M059J (cell line): Measurements from ENCODE around the gene AUTS2. TPM values are rescaled to one million over a fixed set of nuclear protein-coding genes. Genes with fewer than 3 reads are reported as not detected.
A peak's percentile ranks its signal among the peaks of the same experiment; 100 is the strongest.

Source experiments
- DNase-seq: peaks from one replicate; pipeline ENCODE4 v3.0.0-alpha.2; 2012; ENCODE audit warnings: low read depth
- total RNA-seq: library from RNA; depleted of rRNA; stranded (reverse); fragments of >200 nt; shearing (Covaris generic); gene quantifications from 2 replicates; pipeline ENCODE4 v1.2.3, GENCODE V29; 2014

The AUTS2 gene
- total RNA-seq, 1 experiment from 2014 or later = 6.9 TPM

- DNase-seq = no peak
Measured at GRCh38 chr7:70031245-70031644, 433.0 kb downstream of the AUTS2 start.

- DNase-seq = no peak
Measured at GRCh38 chr7:70032649-70033048, 434.4 kb downstream of the AUTS2 start.

DNA sequence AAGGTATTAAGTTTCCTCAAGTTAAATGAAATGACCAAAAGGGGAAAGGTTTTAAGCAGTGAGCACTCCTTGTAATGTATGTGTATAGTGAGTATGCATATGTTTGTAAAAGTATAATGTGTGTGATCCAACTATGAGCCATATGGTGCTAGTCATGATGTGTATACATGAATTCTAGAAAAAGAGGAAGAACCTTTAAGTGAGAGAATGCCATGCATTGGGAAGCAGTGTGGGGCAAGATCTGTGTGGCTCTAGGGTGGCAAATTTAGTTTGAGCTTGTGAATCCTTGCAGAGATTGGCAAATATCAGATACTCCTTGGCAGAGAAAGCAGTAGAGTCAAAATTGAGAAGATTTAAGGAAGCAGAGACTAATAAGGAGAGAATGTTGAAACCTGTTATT, 435.0 kb downstream of the AUTS2 start:
- DNase-seq = no peak

- no peak for DNase-seq
Measured at GRCh38 chr7:70034999-70035398, 436.7 kb downstream of the AUTS2 start.

GRCh38 chr7:70035519-70035918, 437.2 kb downstream of the AUTS2 start:
- no peak for DNase-seq

DNA sequence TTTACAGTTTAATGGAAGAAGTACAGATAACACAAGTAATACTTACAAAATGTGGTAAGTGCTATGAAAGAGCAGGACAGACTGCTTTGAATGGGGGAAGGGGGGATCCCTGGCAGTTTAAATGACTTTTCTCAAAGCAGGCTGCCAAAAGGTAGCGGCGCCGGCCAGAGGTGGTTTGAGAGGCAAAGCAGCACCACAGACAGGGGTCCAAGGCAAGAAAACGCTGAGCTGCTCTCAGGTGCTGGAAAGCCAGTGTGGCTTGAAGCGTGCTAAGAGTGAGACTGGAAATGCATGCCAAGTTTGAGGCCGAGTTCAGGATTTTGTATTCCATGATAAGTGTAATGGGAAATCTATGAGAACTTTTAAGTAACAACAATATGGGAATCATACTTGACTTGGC, 437.7 kb downstream of the AUTS2 start:
- no peak for DNase-seq

- DNase-seq = no peak
Measured at GRCh38 chr7:70036695-70037094, 438.4 kb downstream of the AUTS2 start.

GRCh38 chr7:70037171-70037933, 439.1 kb downstream of the AUTS2 start:
- DNase-seq = no peak

GRCh38 chr7:70040051-70040450, 441.8 kb downstream of the AUTS2 start:
- DNase-seq = no peak

- peak; percentile 24 for DNase-seq
Measured at GRCh38 chr7:70040970-70041766, 442.9 kb downstream of the AUTS2 start.

DNA sequence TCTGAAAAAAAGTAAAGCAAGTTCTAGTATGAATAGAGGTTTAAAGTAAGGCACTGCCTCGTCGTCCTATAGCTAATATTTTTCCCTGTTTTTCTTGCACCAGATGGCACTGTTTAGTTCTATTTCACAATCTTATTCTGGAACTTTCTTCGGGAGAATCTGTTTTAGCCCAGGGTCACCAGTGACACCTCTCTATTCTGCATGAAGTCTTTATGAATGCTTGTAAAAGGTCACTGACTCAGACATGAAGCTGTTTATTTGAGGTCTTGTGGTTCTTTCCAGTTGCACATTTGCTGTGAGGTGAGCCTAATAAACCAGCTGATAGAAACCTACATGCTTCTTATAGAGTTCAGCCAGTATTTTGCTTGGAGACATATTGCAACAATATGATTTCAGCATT, 444.3 kb downstream of the AUTS2 start:
- DNase-seq = peak; percentile 75

GRCh38 chr7:70043015-70043538, 444.8 kb downstream of the AUTS2 start:
- no peak for DNase-seq

DNA sequence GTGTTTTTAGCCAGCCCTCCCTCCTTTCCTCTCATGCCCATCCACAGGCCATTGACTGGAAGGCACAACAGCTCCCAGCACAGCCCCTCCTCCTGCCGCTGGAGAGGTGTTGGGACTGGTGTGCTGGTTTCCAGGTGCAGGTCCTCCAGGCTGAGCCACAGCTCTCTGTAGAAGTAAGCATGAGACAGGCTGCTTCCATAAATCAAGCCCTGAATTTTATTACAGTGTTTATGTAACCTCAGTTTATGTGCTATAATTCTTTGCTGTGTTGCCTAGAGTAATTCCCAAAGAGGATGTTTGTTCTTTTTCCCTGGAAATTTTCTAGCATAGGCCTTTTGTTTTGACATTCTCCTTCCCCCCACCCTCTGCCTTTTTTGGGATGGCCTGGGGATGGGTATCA, 445.8 kb downstream of the AUTS2 start:
- peak; percentile 51 for DNase-seq

DNA sequence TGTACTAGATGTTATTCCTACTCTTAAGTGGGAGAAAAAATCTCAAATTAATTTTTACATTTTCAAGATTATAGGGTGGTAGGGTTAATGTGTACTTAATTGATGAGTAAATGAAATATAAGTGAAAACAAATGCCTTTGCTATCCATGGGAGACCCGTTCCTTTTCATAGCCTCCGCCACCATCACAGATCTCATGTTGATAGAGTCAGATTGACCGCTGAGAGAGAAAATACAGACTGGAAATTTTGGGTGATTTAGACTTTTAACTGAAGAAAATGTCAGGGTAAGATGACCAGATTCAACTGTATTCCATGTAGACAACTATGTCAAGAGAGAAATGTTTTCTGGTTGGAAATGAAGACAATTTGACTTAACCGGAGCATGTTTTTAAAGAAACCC, 446.2 kb downstream of the AUTS2 start:
- no peak for DNase-seq

- no peak for DNase-seq
Measured at GRCh38 chr7:70044981-70045380, 446.7 kb downstream of the AUTS2 start.

- no peak for DNase-seq
Measured at GRCh38 chr7:70047384-70047783, 449.1 kb downstream of the AUTS2 start.

GRCh38 chr7:70047891-70048448, 449.7 kb downstream of the AUTS2 start:
- no peak for DNase-seq

- peak; percentile 28 for DNase-seq
Measured at GRCh38 chr7:70051726-70052125, 453.5 kb downstream of the AUTS2 start.

DNA sequence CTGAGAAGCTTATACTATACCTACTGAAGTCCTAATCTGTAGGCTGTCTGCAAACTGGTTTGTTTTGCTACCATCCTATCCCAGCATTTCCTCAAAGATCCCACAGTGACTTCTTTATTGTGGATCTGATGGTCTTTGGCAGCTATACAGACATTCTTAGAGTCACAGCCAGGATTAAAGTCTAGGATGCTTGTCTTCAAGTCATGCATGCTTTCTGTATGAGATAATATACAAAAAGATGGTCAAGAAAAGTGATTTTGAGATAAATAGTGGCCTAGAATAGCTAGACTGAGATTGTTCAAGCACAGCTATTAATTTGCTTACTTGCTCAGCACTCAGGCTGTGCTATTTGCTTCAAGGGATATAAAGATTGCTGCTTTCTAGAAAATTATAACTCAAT, 454.4 kb downstream of the AUTS2 start:
- DNase-seq = peak; percentile 25

GRCh38 chr7:70053421-70053820, 455.1 kb downstream of the AUTS2 start:
- DNase-seq = peak; percentile 36

GRCh38 chr7:70053989-70054388, 455.7 kb downstream of the AUTS2 start:
- DNase-seq = no peak

DNA sequence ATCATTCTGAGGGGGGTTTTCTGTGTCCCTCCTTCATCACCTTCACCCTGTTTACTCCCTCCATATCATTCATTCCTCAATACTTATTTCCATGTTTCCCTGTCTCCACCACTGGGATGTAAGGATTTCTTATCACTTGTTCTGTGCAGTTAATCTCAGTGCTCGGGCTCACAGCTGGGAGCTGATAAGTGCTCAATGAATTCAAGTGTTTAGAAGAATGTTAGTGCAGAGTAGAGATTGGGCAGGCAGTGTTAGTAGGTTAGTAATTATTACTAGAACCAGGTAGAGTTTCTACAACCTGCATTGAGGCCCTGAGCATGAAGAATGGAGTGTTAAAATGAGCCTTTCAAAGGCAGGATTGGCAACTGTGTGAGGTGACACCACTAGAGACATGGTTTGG, 458.1 kb downstream of the AUTS2 start:
- DNase-seq = no peak
